Measurements from ENCODE around the gene CHCT1. TPM values are rescaled to one million over a fixed set of nuclear protein-coding genes. Genes with fewer than 3 reads are reported as not detected.

The CHCT1 gene
- total and polyA plus RNA-seq, 2 donors (not counting 1 experiment from before 2014, with no cell fraction given) = not detected

- no peaks in the 10 kb centered on the region for H3K9me3 ChIP-seq (ENCODE audit: control extremely low read depth in 1 of 3, control insufficient read depth in 2 of 3, insufficient read depth in 1 of 3, low read length in 2 of 3)
- Mint-ChIP-seq H3K27me3 (no peaks in the 10 kb centered on the region), H3K4me3 (no peak overlapping the region), H3K4me1 (no peaks in the 10 kb centered on the region), H3K27ac (no peak overlapping the region), H3K9me3 (ENCODE audit: insufficient read depth) (no peaks in the 10 kb centered on the region)
- H3K36me3 ChIP-seq (replicated peaks in 1 of 2; ENCODE audit: control extremely low read depth in 1 of 2, control insufficient read depth in 1 of 2, extremely low read depth in 1 of 2, insufficient read depth in 2 of 2, low read length in 1 of 2) = peaks cover 2 to 66% of the 10 kb centered on the region in 2 experiments
- no peaks in the 10 kb centered on the region for H3K27me3 ChIP-seq (replicated peaks in 1 of 4; ENCODE audit: control extremely low read depth in 1 of 4, control insufficient read depth in 3 of 4, insufficient read depth in 4 of 4, low read length in 3 of 4)
- H3K4me1 ChIP-seq (ENCODE audit: control insufficient read depth in 2 of 2, insufficient read depth in 2 of 2, low read length in 2 of 2) = no peaks in the 10 kb centered on the region
- no peak for DNase-seq
- H3K4me2 ChIP-seq (replicated peaks; ENCODE audit: low read depth, low read length, poor library complexity, severe bottlenecking) = no peak overlapping the region
- no peaks in the 10 kb centered on the region for H3K79me2 ChIP-seq (ENCODE audit: control insufficient read depth, insufficient read depth, low read length)
- no peak overlapping the region for H3K27ac ChIP-seq (ENCODE audit: low read length in 2 of 2)
- H2AFZ ChIP-seq (ENCODE audit: insufficient read depth, low read depth, low read length, poor library complexity, severe bottlenecking) = no peak overlapping the region
- ChIA-PET POLR2A (interaction anchor here (0.7 kb wide), 1 partner anchor 10 kb away, joined by 5 read pairs; no protein-coding TSS in a partner anchor), CTCF (interaction anchor here (0.7 kb wide), 1 partner anchor 203 kb away, joined by 4 read pairs; no protein-coding TSS in a partner anchor)
- no CpG with 5 or more reads among the region's 2 CpGs for WGBS (ENCODE audit: insufficient coverage)
- H3K4me3 ChIP-seq (ENCODE audit: control extremely low read depth in 1 of 5, extremely low read depth in 1 of 5, insufficient read depth in 1 of 5, low read depth in 2 of 5, low read length in 4 of 5) = no peak overlapping the region
- TF ChIP-seq EZH2 (IDR thresholded peaks at IDR 0.05; ENCODE audit: borderline replicate concordance, insufficient read depth, low read depth, low read length, poor library complexity, severe bottlenecking) = no peak
- TF ChIP-seq CTCF (IDR thresholded peaks at IDR 0.05) = no peak
- no peaks in the 10 kb centered on the region for H4K20me1 ChIP-seq (ENCODE audit: control insufficient read depth, insufficient read depth, low read length, poor library complexity, severe bottlenecking)
- no peak for ATAC-seq (ENCODE audit: low read depth)
- no peak overlapping the region for H3K9ac ChIP-seq (ENCODE audit: low read length)
- intact Hi-C loops (cut with micrococcal nuclease) = no loop called here
Measured at GRCh38 chr17:60457148-60457547, 34.9 kb downstream of the CHCT1 start.

- no peaks in the 10 kb centered on the region for H3K4me1 Mint-ChIP-seq
- TF ChIP-seq EZH2 (IDR thresholded peaks at IDR 0.05; ENCODE audit: borderline replicate concordance, insufficient read depth, low read depth, low read length, poor library complexity, severe bottlenecking) (no peak), CTCF (IDR thresholded peaks at IDR 0.05) (no peak)
- Histone ChIP-seq H3K36me3 (replicated peaks in 1 of 2; ENCODE audit: control extremely low read depth in 1 of 2, control insufficient read depth in 1 of 2, extremely low read depth in 1 of 2, insufficient read depth in 2 of 2, low read length in 1 of 2) (peaks cover 0 to 67% of the 10 kb centered on the region in 2 experiments), H2AFZ (ENCODE audit: insufficient read depth, low read depth, low read length, poor library complexity, severe bottlenecking) (no peak overlapping the region), H4K20me1 (ENCODE audit: control insufficient read depth, insufficient read depth, low read length, poor library complexity, severe bottlenecking) (no peaks in the 10 kb centered on the region), H3K79me2 (ENCODE audit: control insufficient read depth, insufficient read depth, low read length) (no peaks in the 10 kb centered on the region), H3K27ac (ENCODE audit: low read length in 2 of 2) (no peak overlapping the region), H3K4me1 (ENCODE audit: control insufficient read depth in 2 of 2, insufficient read depth in 2 of 2, low read length in 2 of 2) (no peaks in the 10 kb centered on the region), H3K4me3 (ENCODE audit: control extremely low read depth in 1 of 5, extremely low read depth in 1 of 5, insufficient read depth in 1 of 5, low read depth in 2 of 5, low read length in 4 of 5) (no peak overlapping the region), H3K9ac (ENCODE audit: low read length) (no peak overlapping the region), H3K9me3 (ENCODE audit: control extremely low read depth in 1 of 3, control insufficient read depth in 2 of 3, insufficient read depth in 1 of 3, low read length in 2 of 3) (no peaks in the 10 kb centered on the region), H3K27me3 (replicated peaks in 1 of 4; ENCODE audit: control extremely low read depth in 1 of 4, control insufficient read depth in 3 of 4, insufficient read depth in 4 of 4, low read length in 3 of 4) (no peaks in the 10 kb centered on the region), H3K4me2 (replicated peaks; ENCODE audit: low read depth, low read length, poor library complexity, severe bottlenecking) (no peak overlapping the region)
- DNase-seq (no peak), ATAC-seq (ENCODE audit: low read depth) (no peak)
- CTCF ChIA-PET = no interaction called here
- H3K27me3 Mint-ChIP-seq = no peaks in the 10 kb centered on the region
- no peak overlapping the region for H3K27ac Mint-ChIP-seq
- H3K9me3 Mint-ChIP-seq (ENCODE audit: insufficient read depth) = no peaks in the 10 kb centered on the region
- WGBS (ENCODE audit: insufficient coverage) = no CpG with 5 or more reads among the region's 1 CpG
- POLR2A ChIA-PET = no interaction called here
- H3K4me3 Mint-ChIP-seq = no peak overlapping the region
- intact Hi-C loops (cut with micrococcal nuclease) = no loop called here
Measured at GRCh38 chr17:60461584-60461983, 39.3 kb downstream of the CHCT1 start.
